GM19463 (cell line): Measurements from ENCODE around the gene NSUN2.

ENCODE experiments used
- ATAC-seq: cut with Tn5 transposase; IDR thresholded peaks from one replicate; pipeline ENCODE4 v1.9.1; 2021; ENCODE audit warnings: mild to moderate bottlenecking, moderate library complexity; ENCODE audit not compliant: unreplicated experiment

NSUN2 gene

GRCh38 chr5:6567068-6567467 is 65.8 kb downstream of the NSUN2 start:
- ATAC-seq, result no peak

- no peak for ATAC-seq
Measured at GRCh38 chr5:6565492-6565891, 67.4 kb downstream of the NSUN2 start.

- ATAC-seq, result no peak
Measured at GRCh38 chr5:6557807-6558575, 74.9 kb downstream of the NSUN2 start.

GRCh38 chr5:6556802-6557102 is 76.1 kb downstream of the NSUN2 start:
- no peak for ATAC-seq

- ATAC-seq, result no peak
Measured at GRCh38 chr5:6556089-6556801, 76.6 kb downstream of the NSUN2 start.

- no peak for ATAC-seq
Measured at GRCh38 chr5:6554812-6555211, 78.0 kb downstream of the NSUN2 start.

GRCh38 chr5:6553972-6554371 is 78.9 kb downstream of the NSUN2 start:
- ATAC-seq, result no peak

- ATAC-seq, result no peak
Measured at GRCh38 chr5:6552612-6553011, 80.2 kb downstream of the NSUN2 start.

GRCh38 chr5:6551955-6552313 is 80.9 kb downstream of the NSUN2 start:
- no peak for ATAC-seq

- ATAC-seq, result no peak
Measured at GRCh38 chr5:6551287-6551954, 81.4 kb downstream of the NSUN2 start.

GRCh38 chr5:6550628-6551027 is 82.2 kb downstream of the NSUN2 start:
- no peak for ATAC-seq
